K562 (cell line): ENCODE results near the gene POR. TPM values are rescaled to one million over a fixed set of nuclear protein-coding genes. Genes with fewer than 3 reads are reported as not detected.

ENCODE experiments used
- GTF2E2 ChIP-seq: fragments of 200-800 bp; sonication (Bioruptor generic); IDR thresholded peaks from 2 replicates; pipeline ENCODE4 v1.6.1; 2016; ENCODE audit warnings: missing genetic modification characterization, missing compliant biosample characterization
- L3MBTL2 ChIP-seq: fragments of 450-650 bp; IDR thresholded peaks from 2 replicates; pipeline ENCODE4 v1.6.1; 2016; ENCODE audit warnings: mild to moderate bottlenecking, moderate library complexity
- MEF2D ChIP-seq: conservative IDR thresholded peaks from 2 replicates; pipeline ENCODE4 v1.6.1; 2016; ENCODE audit warnings: low read depth, missing genetic modification characterization, missing compliant biosample characterization
- MYBL2 ChIP-seq, 2 experiments: fragments of 450-650 bp in 1 of 2; sonication (generic) in 1 of 2; formaldehyde crosslinking in 1 of 2; IDR thresholded peaks; 2 replicates each; pipeline versions ENCODE4 v1.6.1 to v1.8.1; 2017 to 2022; ENCODE audit warnings: borderline replicate concordance in 1 of 2, inconsistent platforms in 1 of 2, low read depth in 1 of 2, mild to moderate bottlenecking in 1 of 2, missing genetic modification reagents in 1 of 2, moderate library complexity in 1 of 2
- SIN3A ChIP-seq, 2 experiments: fragments of 150-350 bp in 1 of 2; IDR thresholded peaks; 2 replicates each; pipeline ENCODE4 v1.6.1; 2011 to 2016; ENCODE audit warnings: borderline replicate concordance in 2 of 2, low read depth in 2 of 2, low read length in 2 of 2, mild to moderate bottlenecking in 2 of 2, moderate library complexity in 2 of 2; ENCODE audit not compliant: control insufficient read depth in 1 of 2
- SOX6 ChIP-seq: fragments of 450-650 bp; IDR thresholded peaks from 2 replicates; pipeline ENCODE4 v1.6.1; 2014; ENCODE audit warnings: mild to moderate bottlenecking
- TAF15 ChIP-seq: fragments of 200-400 bp; formaldehyde crosslinking; IDR thresholded peaks from 2 replicates; pipeline ENCODE4 v1.6.1; 2017; ENCODE audit warnings: mild to moderate bottlenecking, low read depth, low read length, moderate library complexity
- TCF3 ChIP-seq: sonication (generic); formaldehyde crosslinking; IDR thresholded peaks from 2 replicates; pipeline ENCODE4 v1.4.0; 2020; ENCODE audit warnings: mild to moderate bottlenecking, missing genetic modification reagents
- YY1 ChIP-seq, 3 experiments: IDR thresholded peaks; 2 replicates each; pipeline ENCODE4 v1.6.1; 2011; ENCODE audit warnings: low read length in 2 of 3, mild to moderate bottlenecking in 2 of 3, moderate library complexity in 2 of 3, borderline replicate concordance in 1 of 3, control low read depth in 1 of 3, low read depth in 1 of 3; ENCODE audit not compliant: insufficient read depth in 3 of 3, insufficient replicate concordance in 2 of 3, control insufficient read depth in 1 of 3, insufficient read length in 1 of 3; ENCODE audit errors: extremely low read depth in 1 of 3
- ZNF384 ChIP-seq: IDR thresholded peaks from 2 replicates; pipeline ENCODE4 v1.6.1; 2012; ENCODE audit warnings: low read depth, low read length, improper control_type of control experiment
- polyA plus RNA-seq, 8 experiments: library from polyadenylated mRNA; depleted of rRNA in 4 of 8; stranded (reverse) in 5 of 8; unstranded in 3 of 8; fragments of >200 nt; fragmentation: Nextera tagmentation in 2 of 8; fragmentation: Illumina TruSeq in 1 of 8; extraction: Ambion mirVana in 2 of 8; extraction: Trizol in 1 of 8; gene quantifications; 2 replicates each; pipeline versions ENCODE4 v1.2.1 to v1.2.3, GENCODE V29; 2011 to 2014; ENCODE audit warnings: inconsistent platforms in 1 of 8, missing spikeins in 1 of 8
- total RNA-seq, 7 experiments: library from RNA; depleted of rRNA in 6 of 7; stranded (reverse); fragments of >200 nt in 6 of 7; fragmentation: Illumina TruSeq in 2 of 7; extraction: Trizol in 2 of 7; gene quantifications; 2 replicates each; pipeline versions ENCODE4 v1.2.1 to v1.2.3, GENCODE V29; 2011 to 2021; ENCODE audit warnings: low replicate concordance in 1 of 7
- TF ChIP-seq, protein P1 (sequence below): fragments of 250-450 bp; sonication (Bioruptor Pico); IDR thresholded peaks from 2 replicates; pipeline ENCODE4 v1.4.0; 2020
- TF ChIP-seq, protein P2 (sequence below): fragments of 250-450 bp; sonication (Bioruptor Pico); IDR thresholded peaks from 2 replicates; pipeline ENCODE4 v1.9.0; 2021; ENCODE audit warnings: mild to moderate bottlenecking, inconsistent platforms
- TF ChIP-seq, protein P3 (sequence below): fragments of 250-450 bp; sonication (Bioruptor Pico); IDR thresholded peaks from 2 replicates; pipeline ENCODE4 v1.5.0; 2021

Gene POR
- total and polyA plus RNA-seq, 9 of the 15 experiments (the other 6 are each of a cell fraction or from before 2014, with no cell fraction given) = 4.7 to 142 (median 40.8) TPM

DNA sequence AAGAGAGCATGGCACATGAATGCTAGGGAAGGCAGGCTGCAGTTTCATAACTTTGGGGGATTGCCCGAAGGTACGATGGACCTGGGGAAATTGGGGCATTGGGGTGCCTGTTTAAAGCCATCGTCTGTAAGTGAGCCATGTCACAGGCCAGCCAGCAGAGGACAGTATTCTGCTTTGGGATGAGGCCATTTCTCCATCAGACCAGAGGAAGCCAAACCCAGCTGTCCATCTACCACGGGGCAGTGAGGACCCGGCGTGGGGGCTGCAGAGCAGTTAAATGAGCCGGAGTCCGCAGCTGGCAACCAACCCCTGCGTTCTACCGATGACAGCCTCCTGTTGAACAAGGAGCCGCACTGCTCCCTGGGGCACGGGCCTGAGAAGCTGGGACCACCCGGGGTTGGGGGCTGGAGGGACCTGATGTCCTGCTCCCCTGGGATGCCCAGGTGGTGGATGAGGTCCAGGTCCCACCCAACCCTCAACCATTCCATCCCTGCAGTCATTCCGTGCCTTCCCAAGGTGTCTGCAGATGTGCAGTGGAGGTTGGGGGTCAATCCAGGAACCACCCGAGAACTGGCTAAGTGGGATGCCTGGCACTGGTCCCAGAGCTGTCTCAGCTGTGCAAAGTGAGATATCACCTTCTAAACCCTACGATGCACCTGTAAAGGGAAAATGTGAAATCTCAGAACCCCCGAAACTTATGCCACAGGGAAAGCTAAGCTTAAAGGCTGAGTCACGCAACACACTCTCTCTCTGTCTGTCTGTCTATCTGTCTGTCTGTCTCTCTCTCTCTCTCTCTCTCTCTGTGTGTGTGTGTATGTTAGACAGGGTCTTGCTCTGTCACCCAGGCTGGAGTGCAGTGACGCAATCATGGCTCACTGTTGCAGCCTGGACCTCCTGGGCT lies 48.2 kb upstream of the POR start (continued):
- TF ChIP-seq, protein P1, sequence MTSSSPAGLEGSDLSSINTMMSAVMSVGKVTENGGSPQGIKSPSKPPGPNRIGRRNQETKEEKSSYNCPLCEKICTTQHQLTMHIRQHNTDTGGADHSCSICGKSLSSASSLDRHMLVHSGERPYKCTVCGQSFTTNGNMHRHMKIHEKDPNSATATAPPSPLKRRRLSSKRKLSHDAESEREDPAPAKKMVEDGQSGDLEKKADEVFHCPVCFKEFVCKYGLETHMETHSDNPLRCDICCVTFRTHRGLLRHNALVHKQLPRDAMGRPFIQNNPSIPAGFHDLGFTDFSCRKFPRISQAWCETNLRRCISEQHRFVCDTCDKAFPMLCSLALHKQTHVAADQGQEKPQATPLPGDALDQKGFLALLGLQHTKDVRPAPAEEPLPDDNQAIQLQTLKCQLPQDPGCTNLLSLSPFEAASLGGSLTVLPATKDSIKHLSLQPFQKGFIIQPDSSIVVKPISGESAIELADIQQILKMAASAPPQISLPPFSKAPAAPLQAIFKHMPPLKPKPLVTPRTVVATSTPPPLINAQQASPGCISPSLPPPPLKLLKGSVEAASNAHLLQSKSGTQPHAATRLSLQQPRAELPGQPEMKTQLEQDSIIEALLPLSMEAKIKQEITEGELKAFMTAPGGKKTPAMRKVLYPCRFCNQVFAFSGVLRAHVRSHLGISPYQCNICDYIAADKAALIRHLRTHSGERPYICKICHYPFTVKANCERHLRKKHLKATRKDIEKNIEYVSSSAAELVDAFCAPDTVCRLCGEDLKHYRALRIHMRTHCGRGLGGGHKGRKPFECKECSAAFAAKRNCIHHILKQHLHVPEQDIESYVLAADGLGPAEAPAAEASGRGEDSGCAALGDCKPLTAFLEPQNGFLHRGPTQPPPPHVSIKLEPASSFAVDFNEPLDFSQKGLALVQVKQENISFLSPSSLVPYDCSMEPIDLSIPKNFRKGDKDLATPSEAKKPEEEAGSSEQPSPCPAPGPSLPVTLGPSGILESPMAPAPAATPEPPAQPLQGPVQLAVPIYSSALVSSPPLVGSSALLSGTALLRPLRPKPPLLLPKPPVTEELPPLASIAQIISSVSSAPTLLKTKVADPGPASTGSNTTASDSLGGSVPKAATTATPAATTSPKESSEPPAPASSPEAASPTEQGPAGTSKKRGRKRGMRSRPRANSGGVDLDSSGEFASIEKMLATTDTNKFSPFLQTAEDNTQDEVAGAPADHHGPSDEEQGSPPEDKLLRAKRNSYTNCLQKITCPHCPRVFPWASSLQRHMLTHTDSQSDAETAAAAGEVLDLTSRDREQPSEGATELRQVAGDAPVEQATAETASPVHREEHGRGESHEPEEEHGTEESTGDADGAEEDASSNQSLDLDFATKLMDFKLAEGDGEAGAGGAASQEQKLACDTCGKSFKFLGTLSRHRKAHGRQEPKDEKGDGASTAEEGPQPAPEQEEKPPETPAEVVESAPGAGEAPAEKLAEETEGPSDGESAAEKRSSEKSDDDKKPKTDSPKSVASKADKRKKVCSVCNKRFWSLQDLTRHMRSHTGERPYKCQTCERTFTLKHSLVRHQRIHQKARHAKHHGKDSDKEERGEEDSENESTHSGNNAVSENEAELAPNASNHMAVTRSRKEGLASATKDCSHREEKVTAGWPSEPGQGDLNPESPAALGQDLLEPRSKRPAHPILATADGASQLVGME (CRISPR knock-in tag) = peak; percentile 77; the same call in 1 of the 2 replicates
- TF ChIP-seq, protein P2, sequence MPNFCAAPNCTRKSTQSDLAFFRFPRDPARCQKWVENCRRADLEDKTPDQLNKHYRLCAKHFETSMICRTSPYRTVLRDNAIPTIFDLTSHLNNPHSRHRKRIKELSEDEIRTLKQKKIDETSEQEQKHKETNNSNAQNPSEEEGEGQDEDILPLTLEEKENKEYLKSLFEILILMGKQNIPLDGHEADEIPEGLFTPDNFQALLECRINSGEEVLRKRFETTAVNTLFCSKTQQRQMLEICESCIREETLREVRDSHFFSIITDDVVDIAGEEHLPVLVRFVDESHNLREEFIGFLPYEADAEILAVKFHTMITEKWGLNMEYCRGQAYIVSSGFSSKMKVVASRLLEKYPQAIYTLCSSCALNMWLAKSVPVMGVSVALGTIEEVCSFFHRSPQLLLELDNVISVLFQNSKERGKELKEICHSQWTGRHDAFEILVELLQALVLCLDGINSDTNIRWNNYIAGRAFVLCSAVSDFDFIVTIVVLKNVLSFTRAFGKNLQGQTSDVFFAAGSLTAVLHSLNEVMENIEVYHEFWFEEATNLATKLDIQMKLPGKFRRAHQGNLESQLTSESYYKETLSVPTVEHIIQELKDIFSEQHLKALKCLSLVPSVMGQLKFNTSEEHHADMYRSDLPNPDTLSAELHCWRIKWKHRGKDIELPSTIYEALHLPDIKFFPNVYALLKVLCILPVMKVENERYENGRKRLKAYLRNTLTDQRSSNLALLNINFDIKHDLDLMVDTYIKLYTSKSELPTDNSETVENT (CRISPR knock-in tag) = 0 out of 2 replicates have a peak, but pooled peaks have one; percentile 21
- TF ChIP-seq SOX6 (peak; percentile 65), TAF15 (no peak), ZNF384 (peak; percentile 70), MEF2D (0 out of 2 replicates have a peak, but pooled peaks have one; percentile 53), L3MBTL2 (peak; percentile 36; the same call in 1 of the 2 replicates), TCF3 (CRISPR knock-in tag) (peak; percentile 66), SIN3A (IDR thresholded peaks at IDR 0.05; ENCODE audit: borderline replicate concordance in 2 of 2, control insufficient read depth in 1 of 2, low read depth in 2 of 2, low read length in 2 of 2) (peak in 1 of 2 experiments; percentile 72; a peak in 1 of 4 replicates), MYBL2 (IDR thresholded peaks at IDR 0.05; ENCODE audit: low read depth) (peak; percentile 20; the same call in 1 of the 2 replicates), MYBL2 (CRISPR knock-in tag; IDR thresholded peaks at IDR 0.05; ENCODE audit: borderline replicate concordance) (no peak), GTF2E2 (tag) (no peak), YY1 (IDR thresholded peaks at IDR 0.05; ENCODE audit: borderline replicate concordance in 1 of 3, control insufficient read depth in 1 of 3, extremely low read depth in 1 of 3, insufficient read depth in 3 of 3, insufficient read length in 1 of 3, insufficient replicate concordance in 2 of 3, low read depth in 1 of 3, low read length in 2 of 3) (peak; percentile 2 to 67 (median 58))
- TF ChIP-seq, protein P3, sequence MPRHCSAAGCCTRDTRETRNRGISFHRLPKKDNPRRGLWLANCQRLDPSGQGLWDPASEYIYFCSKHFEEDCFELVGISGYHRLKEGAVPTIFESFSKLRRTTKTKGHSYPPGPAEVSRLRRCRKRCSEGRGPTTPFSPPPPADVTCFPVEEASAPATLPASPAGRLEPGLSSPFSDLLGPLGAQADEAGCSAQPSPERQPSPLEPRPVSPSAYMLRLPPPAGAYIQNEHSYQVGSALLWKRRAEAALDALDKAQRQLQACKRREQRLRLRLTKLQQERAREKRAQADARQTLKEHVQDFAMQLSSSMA (CRISPR knock-in tag) = no peak
